Activated CD4-positive, alpha-beta memory T cell treated with anti-CD3 and anti-CD28 coated beads for 36 hours (primary cell): ENCODE measurements around the gene ARHGEF3. TPM values are rescaled to one million over a fixed set of nuclear protein-coding genes. Genes with fewer than 3 reads are reported as not detected.

ENCODE experiments used
- CTCF ChIA-PET: fragments of 350-600 bp; sonication (Branson Sonifier 250); formaldehyde crosslinking; loops from one replicate; lab custom pipeline; 2021; ENCODE audit warnings: antibody characterized with exemption, inconsistent platforms; lab: Charles Lee
- POLR2A ChIA-PET: fragments of 350-600 bp; sonication (Branson Sonifier 250); formaldehyde crosslinking; loops from one replicate; lab custom pipeline; 2021; ENCODE audit warnings: antibody characterized with exemption; lab: Charles Lee
- DNase-seq: peaks from one replicate; pipeline ENCODE4 v3.0.0-alpha.2; 2020
- H3K27ac Mint-ChIP-seq: one replicate; pipeline ENCODE4 v1.8.0; 2021; ENCODE audit warnings: mixed read lengths
- H3K27me3 Mint-ChIP-seq: one replicate; pipeline ENCODE4 v1.8.0; 2021; ENCODE audit warnings: mixed read lengths
- H3K36me3 Mint-ChIP-seq: one replicate; pipeline ENCODE4 v1.8.0; 2021; ENCODE audit warnings: mixed read lengths
- H3K4me1 Mint-ChIP-seq: one replicate; pipeline ENCODE4 v1.8.0; 2021; ENCODE audit warnings: low read depth, mixed read lengths
- H3K4me3 Mint-ChIP-seq: one replicate; pipeline ENCODE4 v1.8.0; 2021; ENCODE audit warnings: mild to moderate bottlenecking, mixed read lengths
- H3K9me3 Mint-ChIP-seq: one replicate; pipeline ENCODE4 v1.8.0; 2021; ENCODE audit warnings: mixed read lengths
- intact Hi-C: fragments of 100-400 bp; cut with micrococcal nuclease; formaldehyde crosslinking; loops from one replicate; pipeline ENCODE4 v1.15.1; 2023
- total RNA-seq, 2 experiments: library from RNA; stranded (reverse); gene quantifications; one replicate each; pipeline ENCODE4 v1.2.3, GENCODE V29; 2021

The ARHGEF3 gene
- 10 to 100 TPM; 28.0 to 31.5 TPM for total RNA-seq

GRCh38 chr3:56801662-56802377, at the start of gene ARHGEF3:
Gene ARHGEF3 (minus strand): TSS chr3:56801949. CDS start chr3:56801798, 151 bp downstream.
- Mint-ChIP-seq H3K9me3 (no peaks in the 10 kb centered on the region), H3K4me3 (peak within 1 kb of the TSS; percentile 84), H3K27me3 (no peaks in the 10 kb centered on the region), H3K36me3 (peaks cover 4% of the 10 kb centered on the region), H3K4me1 (peaks cover 42% of the 10 kb centered on the region), H3K27ac (peak within 1 kb of the TSS; percentile 76)
- intact Hi-C loops: loop anchor here (1.0 to 5.0 kb wide), 5 partner anchors 60 to 425 kb away; partner anchors contain the start of genes APPL1 and CCDC66
- CTCF ChIA-PET: interaction anchor here (0.6 to 13.6 kb wide), 24 partner anchors 13 to 282 kb away, joined by 3 to 282 read pairs (median 6); no protein-coding TSS in a partner anchor
- POLR2A ChIA-PET: interaction anchor here (1.0 to 5.2 kb wide), 11 partner anchors 10 to 180 kb away, joined by 3 to 47 read pairs (median 12); partner anchors contain the start of gene TASOR
- DNase-seq: peak; percentile 92

GRCh38 chr3:56849698-56850097, 47.9 kb upstream of the ARHGEF3 start:
- Mint-ChIP-seq H3K27me3 (no peaks in the 10 kb centered on the region), H3K36me3 (peaks cover 2% of the 10 kb centered on the region), H3K9me3 (no peaks in the 10 kb centered on the region), H3K27ac (no peak overlapping the region), H3K4me3 (no peak overlapping the region), H3K4me1 (peaks cover 34% of the 10 kb centered on the region)
- DNase-seq: no peak
- CTCF ChIA-PET: interaction anchor here (0.9 to 1.9 kb wide), 3 partner anchors 24 to 139 kb away, joined by 3 to 10 read pairs (median 7); partner anchors contain the start of gene ARHGEF3
- POLR2A ChIA-PET: no interaction called here
- intact Hi-C loops: no loop called here

- Mint-ChIP-seq H3K27me3 (no peaks in the 10 kb centered on the region), H3K36me3 (no peaks in the 10 kb centered on the region), H3K4me1 (peaks cover 19% of the 10 kb centered on the region), H3K27ac (no peak overlapping the region), H3K4me3 (no peak overlapping the region), H3K9me3 (no peaks in the 10 kb centered on the region)
- intact Hi-C loops: no loop called here
- CTCF ChIA-PET: no interaction called here
- no peak for DNase-seq
- POLR2A ChIA-PET: no interaction called here
These were observed 43.8 kb upstream of the ARHGEF3 start for GRCh38 chr3:56845505-56845904.

GRCh38 chr3:56844536-56844935, 42.8 kb upstream of the ARHGEF3 start:
- CTCF ChIA-PET: interaction anchor here (1.3 kb wide), 1 partner anchor 18 kb away, joined by 3 read pairs; no protein-coding TSS in a partner anchor

GRCh38 chr3:56839784-56840715, 38.3 kb upstream of the ARHGEF3 start:
- POLR2A ChIA-PET: interaction anchor here (1.2 kb wide), 1 partner anchor 23 kb away, joined by 5 read pairs; no protein-coding TSS in a partner anchor
- no peak overlapping the region for H3K4me3 Mint-ChIP-seq
- no peak overlapping the region for H3K27ac Mint-ChIP-seq
- CTCF ChIA-PET: interaction anchor here (1.1 kb wide), 1 partner anchor 16 kb away, joined by 4 read pairs; no protein-coding TSS in a partner anchor
- intact Hi-C loops: no loop called here
- no peaks in the 10 kb centered on the region for H3K9me3 Mint-ChIP-seq
- DNase-seq: no peak
- no peaks in the 10 kb centered on the region for H3K36me3 Mint-ChIP-seq
- H3K27me3 Mint-ChIP-seq: no peaks in the 10 kb centered on the region
- peaks cover 44% of the 10 kb centered on the region for H3K4me1 Mint-ChIP-seq

More at GRCh38 chr3:56844536-56844935, 42.8 kb upstream of the ARHGEF3 start:
- H3K27ac Mint-ChIP-seq: no peak overlapping the region
- H3K4me3 Mint-ChIP-seq: no peak overlapping the region
- POLR2A ChIA-PET: no interaction called here
- H3K27me3 Mint-ChIP-seq: no peaks in the 10 kb centered on the region
- peaks cover 27% of the 10 kb centered on the region for H3K4me1 Mint-ChIP-seq
- no peaks in the 10 kb centered on the region for H3K9me3 Mint-ChIP-seq
- no peak for DNase-seq
- no peaks in the 10 kb centered on the region for H3K36me3 Mint-ChIP-seq
- intact Hi-C loops: no loop called here

GRCh38 chr3:56838448-56838847, 36.7 kb upstream of the ARHGEF3 start:
- intact Hi-C loops: no loop called here
- peaks cover 44% of the 10 kb centered on the region for H3K4me1 Mint-ChIP-seq
- no peak overlapping the region for H3K27ac Mint-ChIP-seq
- no peaks in the 10 kb centered on the region for H3K9me3 Mint-ChIP-seq
- no peaks in the 10 kb centered on the region for H3K36me3 Mint-ChIP-seq
- no peaks in the 10 kb centered on the region for H3K27me3 Mint-ChIP-seq
- ChIA-PET POLR2A (interaction anchor here (1.1 kb wide), 1 partner anchor 26 kb away, joined by 3 read pairs; no protein-coding TSS in a partner anchor), CTCF (no interaction called here)
- H3K4me3 Mint-ChIP-seq: no peak overlapping the region
- no peak for DNase-seq

GRCh38 chr3:56837196-56837955, 35.6 kb upstream of the ARHGEF3 start:
- peak; percentile 32 for DNase-seq
- CTCF ChIA-PET: interaction anchor here (1.3 to 2.1 kb wide), 2 partner anchors 37 to 151 kb away, joined by 3 to 5 read pairs; no protein-coding TSS in a partner anchor
- intact Hi-C loops: no loop called here
- Mint-ChIP-seq H3K4me1 (peaks cover 52% of the 10 kb centered on the region), H3K27me3 (no peaks in the 10 kb centered on the region), H3K36me3 (no peaks in the 10 kb centered on the region), H3K9me3 (no peaks in the 10 kb centered on the region), H3K4me3 (no peak overlapping the region), H3K27ac (no peak overlapping the region)
- POLR2A ChIA-PET: no interaction called here

- ChIA-PET CTCF (interaction anchor here (1.3 to 2.1 kb wide), 2 partner anchors 36 to 152 kb away, joined by 3 to 5 read pairs; no protein-coding TSS in a partner anchor), POLR2A (no interaction called here)
- Mint-ChIP-seq H3K4me3 (no peak overlapping the region), H3K9me3 (no peaks in the 10 kb centered on the region), H3K27ac (no peak overlapping the region), H3K27me3 (no peaks in the 10 kb centered on the region), H3K4me1 (peaks cover 53% of the 10 kb centered on the region), H3K36me3 (no peaks in the 10 kb centered on the region)
- no peak for DNase-seq
- intact Hi-C loops: no loop called here
These were observed 34.8 kb upstream of the ARHGEF3 start for GRCh38 chr3:56836276-56837163.

- Mint-ChIP-seq H3K27ac (no peak overlapping the region), H3K27me3 (no peaks in the 10 kb centered on the region), H3K4me3 (no peak overlapping the region), H3K4me1 (peaks cover 53% of the 10 kb centered on the region), H3K36me3 (no peaks in the 10 kb centered on the region), H3K9me3 (no peaks in the 10 kb centered on the region)
- ChIA-PET CTCF (interaction anchor here (2.1 kb wide), 1 partner anchor 153 kb away, joined by 5 read pairs; no protein-coding TSS in a partner anchor), POLR2A (no interaction called here)
- DNase-seq: no peak
- intact Hi-C loops: no loop called here
These were observed 34.0 kb upstream of the ARHGEF3 start for GRCh38 chr3:56835650-56836227.

GRCh38 chr3:56833536-56833935, 31.8 kb upstream of the ARHGEF3 start:
- H3K27ac Mint-ChIP-seq: no peak overlapping the region
- ChIA-PET POLR2A (interaction anchor here (1.0 kb wide), 1 partner anchor 15 kb away, joined by 3 read pairs; no protein-coding TSS in a partner anchor), CTCF (no interaction called here)
- DNase-seq: no peak
- H3K27me3 Mint-ChIP-seq: no peaks in the 10 kb centered on the region
- H3K36me3 Mint-ChIP-seq: no peaks in the 10 kb centered on the region
- intact Hi-C loops: no loop called here
- H3K4me3 Mint-ChIP-seq: no peak overlapping the region
- no peaks in the 10 kb centered on the region for H3K9me3 Mint-ChIP-seq
- peaks cover 42% of the 10 kb centered on the region for H3K4me1 Mint-ChIP-seq
